Mesenteric fat pad (tissue), 1 donor: Measurements from ENCODE around the gene MRPL37. TPM values are rescaled to one million over a fixed set of nuclear protein-coding genes. Genes with fewer than 3 reads are reported as not detected.
"Not testable (repeated sequence)": the region's sequence is repeated elsewhere in the genome, so short reads cannot be mapped to it uniquely, and the experiment has no call there.

ENCODE experiments used
- DNase-seq: peaks from one replicate; pipeline ENCODE4 v3.0.0-alpha.2; 2020; ENCODE audit warnings: low spot score
- long read RNA-seq: library from polyadenylated mRNA; unstranded; transcript quantifications from one replicate; pipeline ENCODE4 v2.0.0, GENCODE V29; 2020
- total RNA-seq: library from RNA; stranded (reverse); fragmentation: NEBNext Ultra II Directional; extraction: Animal tissue kit (Norgen Biotek cat#: 25700); gene quantifications from one replicate; pipeline ENCODE4 v1.2.1, GENCODE V29; 2021
- donor health status: DM: yes; HTN: yes; CAD: no.

The MRPL37 gene
- 54.2 TPM for total RNA-seq
- long read RNA-seq, transcript MRPL37-202 (7 exons, 1,483 nt) = major isoform, 122 of 125 reads
- long read RNA-seq, partial matches to known transcripts = 0 of 125 reads
- long read RNA-seq, other reads (novel, unspliced or antisense) = 3 of 125 reads

DNA sequence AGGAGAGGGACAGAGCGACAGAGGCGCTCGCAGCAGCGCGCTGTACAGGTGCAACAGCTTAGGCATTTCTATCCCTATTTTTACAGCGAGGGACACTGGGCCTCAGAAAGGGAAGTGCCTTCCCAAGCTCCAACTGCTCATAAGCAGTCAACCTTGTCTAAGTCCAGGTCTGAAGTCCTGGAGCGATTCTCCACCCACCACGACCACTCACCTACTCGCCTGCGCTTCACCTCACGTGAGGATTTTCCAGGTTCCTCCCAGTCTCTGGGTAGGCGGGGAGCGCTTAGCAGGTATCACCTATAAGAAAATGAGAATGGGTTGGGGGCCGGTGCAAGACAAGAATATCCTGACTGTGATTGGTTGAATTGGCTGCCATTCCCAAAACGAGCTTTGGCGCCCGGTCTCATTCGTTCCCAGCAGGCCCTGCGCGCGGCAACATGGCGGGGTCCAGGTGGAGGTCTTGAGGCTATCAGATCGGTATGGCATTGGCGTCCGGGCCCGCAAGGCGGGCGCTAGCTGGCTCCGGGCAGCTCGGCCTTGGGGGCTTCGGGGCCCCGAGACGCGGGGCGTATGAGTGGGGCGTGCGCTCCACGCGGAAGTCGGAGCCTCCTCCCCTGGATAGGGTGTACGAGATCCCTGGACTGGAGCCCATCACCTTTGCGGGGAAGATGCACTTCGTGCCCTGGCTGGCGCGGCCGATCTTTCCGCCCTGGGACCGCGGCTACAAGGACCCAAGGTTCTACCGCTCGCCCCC is at the start of gene MRPL37, which contains the start of gene CYB5RL:
Gene MRPL37, plus strand, starts transcription at position 403 of the 754 bp plus-strand sequence. Its CDS starts 77 bp downstream, at position 480.
Gene CYB5RL, minus strand, starts transcription at position 266 of the 754 bp plus-strand sequence. CDS start 4,414 bp downstream, outside the sequence.
- peak; percentile 94 for DNase-seq

DNA sequence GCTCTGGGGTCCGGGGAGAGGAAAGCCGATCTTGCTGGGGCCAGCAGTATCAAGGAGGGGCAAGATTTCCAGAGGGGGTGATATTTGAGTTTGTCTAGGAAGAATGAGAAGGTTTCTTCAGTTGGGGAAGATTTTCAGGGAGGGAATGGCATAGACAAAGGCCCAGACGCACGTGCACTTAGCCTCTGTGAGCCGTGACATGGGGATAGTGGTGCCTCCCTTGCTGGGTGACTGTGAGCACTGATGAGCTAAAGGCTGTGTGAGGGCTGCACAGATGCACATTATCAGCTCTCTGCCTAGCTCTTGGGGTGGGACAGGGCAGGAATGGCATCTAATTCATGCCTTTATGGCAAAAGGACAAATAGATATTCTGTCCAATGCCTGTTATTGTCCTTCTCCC is 49.0 kb upstream of the MRPL37 start:
- DNase-seq = no peak

DNA sequence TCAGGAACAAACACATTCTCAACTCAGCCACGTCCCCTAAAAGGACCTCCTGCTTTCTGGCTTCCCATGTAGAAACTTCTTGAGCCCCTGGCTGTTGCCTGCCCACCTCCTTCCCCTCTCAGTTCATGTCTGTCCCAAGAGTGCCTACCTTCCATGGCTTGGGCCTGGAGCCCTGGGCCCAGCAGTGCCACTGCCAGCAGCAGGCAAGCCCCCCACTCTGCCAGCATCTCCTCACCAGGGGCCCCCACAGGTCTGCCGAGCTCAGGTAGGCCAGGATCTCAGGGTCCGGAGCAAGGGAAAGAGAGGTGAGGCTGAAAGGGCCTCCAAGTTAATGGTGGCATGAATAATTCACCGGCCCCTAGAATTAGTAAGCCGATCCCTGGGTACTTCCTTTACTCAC is 47.3 kb upstream of the MRPL37 start, which contains the start of gene CDCP2:
Gene CDCP2, minus strand, starts transcription at position 305 of the 400 bp plus-strand sequence. Its CDS starts 78 bp downstream, at position 227.
- DNase-seq = no peak

DNA sequence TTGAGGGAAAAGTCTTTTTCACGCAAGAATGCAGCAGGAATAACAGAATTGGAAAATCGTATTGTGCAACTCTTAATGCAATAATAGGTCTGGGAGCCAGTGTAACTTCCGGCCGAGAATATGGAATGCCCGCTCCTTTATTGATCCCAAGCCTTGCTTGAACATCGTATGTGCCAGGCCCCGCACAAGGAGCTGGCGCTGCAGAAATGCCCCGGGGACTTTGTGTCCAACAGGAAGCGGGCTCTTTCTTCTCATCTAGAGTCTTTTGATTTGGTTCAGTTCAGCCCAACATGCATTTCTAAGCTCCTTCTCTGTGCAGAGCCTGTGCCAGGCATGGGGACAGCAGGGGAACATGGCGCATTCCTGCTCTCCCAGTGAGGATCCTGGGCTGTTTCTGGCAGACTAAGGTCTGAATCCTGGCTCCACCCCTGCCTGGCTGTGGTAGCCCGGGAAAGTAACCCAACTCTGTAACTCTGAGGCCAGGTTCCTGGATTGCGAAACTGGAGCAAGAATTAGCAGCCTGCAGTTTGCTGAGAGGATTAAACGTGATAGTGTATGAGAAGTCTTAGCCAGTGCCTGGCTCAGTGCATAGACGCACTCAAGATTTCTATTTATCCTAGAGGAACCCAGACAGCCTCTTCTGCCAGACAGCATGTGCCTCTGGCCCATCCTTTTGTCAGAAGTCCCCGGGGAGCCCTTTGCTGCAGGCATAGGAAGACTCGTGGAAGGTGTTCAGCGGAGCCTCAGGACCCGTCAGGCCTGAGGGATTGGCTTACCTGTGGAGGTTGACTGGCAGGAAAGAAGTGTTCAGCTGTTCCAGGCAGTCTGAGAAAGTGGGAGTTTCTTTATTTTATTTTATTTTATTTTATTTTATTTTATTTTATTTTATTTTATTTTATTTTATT is 46.2 kb upstream of the MRPL37 start:
- no peak for DNase-seq

DNA sequence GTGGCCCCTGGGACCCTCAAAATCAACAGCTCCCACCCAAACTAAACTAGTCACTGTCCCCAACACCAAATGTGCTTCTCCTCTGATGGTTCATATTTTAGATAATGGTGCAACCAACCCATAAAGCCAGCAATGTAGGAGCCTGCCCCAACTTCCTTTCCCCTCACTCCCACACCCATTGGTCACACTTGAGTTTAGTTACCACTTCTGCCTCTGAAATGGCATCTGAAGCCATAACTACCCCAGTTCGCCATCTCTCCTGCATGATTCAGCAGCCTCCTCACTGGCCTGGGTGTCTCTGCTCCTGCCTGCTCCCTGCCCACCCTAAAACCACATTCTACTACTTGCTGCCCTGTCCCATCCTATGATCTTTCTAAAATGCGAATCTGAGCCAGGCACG is 43.8 kb upstream of the MRPL37 start:
- no peak for DNase-seq

DNA sequence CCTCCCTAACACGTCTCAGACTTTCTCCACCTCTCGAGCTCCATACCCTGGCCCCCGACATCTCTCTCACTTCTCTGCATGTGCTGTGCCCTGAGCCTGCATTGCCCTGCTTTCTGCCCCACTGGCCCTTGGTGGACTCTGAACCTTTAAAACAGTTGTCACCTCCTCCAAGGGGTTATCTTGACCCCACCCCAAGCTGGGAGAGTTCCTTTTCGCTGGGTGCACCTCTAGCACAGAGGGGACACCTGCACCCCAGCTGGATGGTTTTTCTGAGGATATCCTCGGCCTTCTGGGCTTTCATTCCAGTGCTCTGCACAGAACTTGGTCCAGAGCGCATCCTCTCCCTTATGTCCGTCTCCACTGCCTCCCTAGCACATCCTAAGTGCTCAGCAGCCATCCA is 43.0 kb upstream of the MRPL37 start:
- no peak for DNase-seq

DNA sequence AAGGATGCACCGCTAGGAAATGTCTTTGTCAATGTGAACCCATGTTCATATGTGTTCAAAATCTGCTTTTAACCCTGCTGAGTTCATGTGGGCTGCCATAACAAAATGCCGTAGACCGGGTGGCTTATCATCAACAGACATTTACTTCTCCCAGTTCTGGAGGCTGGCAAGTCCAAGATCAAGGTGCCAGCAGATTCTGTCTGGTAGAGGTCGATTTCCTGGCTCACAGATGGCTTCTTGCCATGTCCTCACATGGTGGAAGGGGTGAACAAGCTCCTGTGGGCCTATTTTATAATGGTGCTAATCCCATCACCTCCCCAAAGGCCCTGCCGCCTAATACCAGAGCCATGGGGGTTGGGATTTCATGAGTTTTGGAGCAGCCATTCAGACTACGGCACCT is 42.6 kb upstream of the MRPL37 start:
- DNase-seq = no peak

DNA sequence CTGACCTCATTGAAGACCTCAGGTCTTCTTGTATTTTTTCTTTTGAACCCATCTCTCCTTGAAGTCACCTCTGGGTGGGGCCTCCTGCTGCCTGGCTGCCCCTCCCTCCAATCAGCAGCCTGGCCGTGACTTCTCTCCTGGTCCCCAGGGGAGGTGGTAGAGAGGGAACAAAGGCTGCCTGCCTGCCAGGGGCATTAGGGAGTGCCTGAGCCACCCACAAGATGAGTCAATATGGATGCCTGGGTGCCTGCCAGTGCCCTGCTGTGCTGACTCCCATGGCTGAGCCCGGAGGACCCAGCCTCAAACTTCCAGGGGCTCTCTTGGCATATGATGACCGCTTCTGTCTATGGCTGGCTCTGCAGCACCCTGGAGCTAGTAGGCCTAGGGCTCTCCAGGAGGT is 41.9 kb upstream of the MRPL37 start:
- DNase-seq = no peak

DNA sequence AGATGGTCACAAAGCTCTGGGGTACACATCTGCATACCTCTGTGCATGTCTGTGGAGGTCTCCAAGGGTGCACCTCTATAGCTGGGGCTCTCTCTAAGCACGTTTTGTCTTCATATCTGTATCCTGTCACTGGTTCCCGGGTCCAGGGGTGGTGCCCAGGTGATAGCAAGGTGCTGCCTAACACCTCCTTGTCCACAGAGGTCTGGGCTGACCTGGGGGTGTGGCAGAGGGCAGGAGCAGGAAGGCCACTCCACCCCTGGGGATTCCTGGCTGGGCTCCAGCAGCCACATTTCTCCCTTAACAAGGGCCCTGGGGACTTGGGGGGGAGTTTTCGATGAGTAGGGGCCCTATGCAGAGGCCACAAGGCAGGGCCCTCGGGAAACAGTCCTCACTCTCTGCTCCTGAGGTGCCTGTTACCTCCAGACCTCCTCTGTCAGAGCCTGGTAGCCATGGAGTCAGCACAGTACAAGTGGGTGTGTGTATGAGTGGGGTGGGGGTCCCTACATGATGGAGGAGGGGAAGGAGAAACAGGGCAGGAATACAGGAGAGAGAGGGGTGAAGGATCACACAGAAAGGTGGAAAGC is 40.1 kb upstream of the MRPL37 start:
- no peak for DNase-seq

DNA sequence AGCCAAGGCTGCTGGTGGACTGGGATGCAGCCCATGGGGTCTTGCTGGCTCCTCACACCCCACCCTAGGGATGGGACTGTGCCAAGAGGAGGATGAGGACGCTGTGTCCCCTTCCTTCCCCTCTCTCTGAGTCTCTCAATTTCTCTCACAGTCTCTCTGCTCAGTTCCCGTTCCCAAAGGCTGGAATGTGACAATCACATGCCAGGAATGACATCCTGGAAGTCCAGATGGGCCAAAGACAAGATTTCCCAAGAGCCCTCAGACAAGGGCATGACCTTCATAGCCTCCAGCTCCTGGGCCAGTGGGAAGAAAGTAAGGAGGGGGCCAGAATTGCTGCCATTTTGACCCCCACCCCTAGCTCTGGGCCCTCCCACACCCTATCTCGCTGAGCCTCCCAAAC is 39.6 kb upstream of the MRPL37 start:
- no peak for DNase-seq

DNA sequence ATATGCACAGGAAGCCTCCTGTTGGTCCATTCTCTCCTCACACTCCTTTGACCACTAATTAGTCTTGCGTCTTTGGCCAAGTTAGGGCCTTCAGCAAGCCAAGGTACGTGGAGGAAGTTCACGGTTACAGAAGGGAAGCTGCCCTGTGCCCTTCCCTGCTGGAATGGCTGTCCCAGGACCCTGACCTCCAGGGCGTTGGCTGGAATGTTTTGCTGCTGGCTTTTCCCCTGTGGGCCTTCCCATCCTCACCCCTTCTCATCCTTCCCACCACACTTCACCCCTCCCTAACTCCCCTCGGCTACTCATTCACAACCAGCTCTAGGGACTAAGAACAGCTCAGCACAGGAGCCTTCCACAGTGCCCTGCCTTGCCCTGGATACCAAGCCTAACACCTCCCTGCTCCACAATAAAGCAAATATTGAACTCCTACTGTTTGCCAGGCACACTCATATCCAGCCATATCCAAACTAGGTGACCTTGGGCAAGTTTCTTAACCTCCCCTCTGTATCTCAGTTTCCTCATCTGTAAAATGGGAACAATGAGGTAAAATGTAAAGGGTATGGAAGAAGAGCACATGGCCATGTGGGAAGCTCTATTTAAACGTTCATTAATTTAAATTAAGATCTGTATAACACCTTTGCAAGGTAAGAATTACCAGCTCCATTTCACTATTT is 38.3 kb upstream of the MRPL37 start:
- no peak for DNase-seq

DNA sequence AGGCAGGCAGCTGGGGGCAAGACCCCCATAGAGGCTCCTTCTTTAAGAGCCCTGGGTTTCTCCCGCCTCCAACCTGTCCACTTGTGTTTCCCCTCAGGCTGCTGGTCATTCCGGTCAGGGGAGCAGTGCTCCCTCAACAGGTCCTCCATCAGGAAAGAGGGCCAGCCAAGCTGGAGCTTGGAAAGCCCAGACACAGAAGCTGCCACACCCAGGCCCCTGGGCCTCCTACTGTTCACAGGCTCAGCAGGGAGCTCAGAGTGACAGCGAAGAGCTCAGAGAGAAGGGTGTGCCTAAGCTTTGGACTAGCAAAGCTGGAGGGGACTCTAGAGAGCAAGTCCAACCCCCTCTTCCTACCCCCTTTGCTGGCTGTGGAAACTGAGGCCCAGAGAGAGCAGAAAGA is 36.9 kb upstream of the MRPL37 start:
- DNase-seq = no peak

DNA sequence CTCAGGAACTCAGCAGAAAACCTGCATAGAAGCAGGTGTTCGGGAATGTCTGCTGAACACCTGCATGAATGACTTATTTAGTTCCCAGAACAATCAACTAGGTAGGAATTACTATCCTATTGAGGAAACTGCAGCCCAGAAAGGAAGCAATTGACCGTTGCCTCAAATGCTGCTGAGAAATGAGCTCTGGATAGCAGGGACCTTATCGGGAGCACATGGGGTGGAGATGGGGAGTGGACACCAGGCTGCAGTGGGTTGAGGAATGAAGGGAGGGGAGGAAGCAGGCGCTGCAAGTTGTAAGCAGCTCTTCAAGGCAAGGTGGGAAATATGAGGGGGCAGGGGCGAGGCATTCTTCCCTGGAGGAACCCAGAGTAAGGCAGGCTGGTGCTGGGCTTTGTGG is 36.4 kb upstream of the MRPL37 start:
- DNase-seq = no peak

DNA sequence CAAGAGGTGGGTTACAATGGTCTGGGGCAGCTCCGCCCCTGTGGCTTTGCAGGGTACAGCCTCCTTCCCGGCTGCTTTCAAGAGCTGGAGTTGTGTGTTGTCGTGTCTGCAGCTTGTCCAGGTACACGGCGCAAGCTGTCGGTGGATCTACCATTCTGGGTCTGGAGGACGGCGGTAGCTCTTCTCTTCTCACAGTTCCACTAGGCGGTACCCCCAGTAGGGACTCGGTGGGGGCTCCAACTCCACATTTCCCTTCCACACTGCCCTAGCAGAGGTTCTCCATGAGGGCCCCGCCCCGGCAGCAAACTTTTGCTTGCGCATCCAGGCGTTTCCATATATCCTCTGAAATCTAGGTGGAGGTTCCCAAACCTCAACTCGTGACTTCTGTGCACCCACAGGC is 34.8 kb upstream of the MRPL37 start:
- DNase-seq = no peak

DNA sequence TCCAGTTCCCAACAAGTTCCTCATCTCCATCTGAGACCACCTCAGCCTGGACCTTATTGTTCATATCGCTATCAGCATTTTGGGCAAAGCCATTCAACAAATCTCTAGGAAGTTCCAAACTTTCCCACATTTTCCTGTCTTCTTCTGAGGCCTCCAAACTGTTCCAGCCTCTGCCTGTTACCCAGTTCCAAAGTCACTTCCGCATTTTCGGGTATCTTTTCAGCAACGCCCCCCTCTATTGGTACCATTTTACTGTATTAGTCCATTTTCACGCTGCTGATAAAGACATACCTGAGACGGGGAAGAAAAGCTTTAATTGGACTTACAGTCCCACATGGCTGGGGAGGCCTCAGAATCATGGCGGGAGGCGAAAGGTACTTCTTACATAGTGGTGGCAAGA is 33.6 kb upstream of the MRPL37 start:
- DNase-seq = not testable (repeated sequence)

DNA sequence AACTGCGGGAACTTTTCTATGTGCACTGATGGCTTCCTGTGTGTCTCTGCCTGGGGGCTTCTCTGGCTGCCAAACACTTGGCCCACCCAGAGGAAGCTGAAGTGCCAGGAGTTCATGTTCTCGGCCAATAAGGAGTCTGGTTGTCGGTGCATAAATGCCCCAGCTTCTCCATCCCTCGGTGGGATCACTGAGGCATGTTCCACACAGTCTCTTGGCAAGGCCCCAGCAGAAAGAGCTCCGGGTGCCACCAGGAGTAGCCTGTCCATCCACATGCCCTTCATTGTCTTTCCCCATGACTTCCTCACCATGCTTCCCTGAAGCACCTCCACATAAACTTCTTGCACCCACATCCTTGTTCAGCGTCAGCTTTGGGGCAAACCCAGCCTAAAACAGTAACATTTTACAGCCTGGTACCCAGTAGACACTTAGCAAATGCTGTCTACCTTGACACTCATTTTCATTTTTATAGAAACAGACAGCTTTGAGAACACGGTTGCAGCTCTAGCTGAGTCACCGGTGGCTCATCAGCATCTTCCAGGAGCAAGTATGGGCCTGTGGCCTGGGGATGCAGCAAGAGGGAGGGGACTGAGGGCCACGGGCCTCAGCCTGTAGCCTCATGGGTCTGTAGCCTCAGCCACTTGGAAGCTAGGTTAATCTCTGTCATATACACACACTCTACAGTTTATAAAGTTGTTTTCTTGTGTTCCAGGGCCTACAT is 32.4 kb upstream of the MRPL37 start:
- DNase-seq = no peak

DNA sequence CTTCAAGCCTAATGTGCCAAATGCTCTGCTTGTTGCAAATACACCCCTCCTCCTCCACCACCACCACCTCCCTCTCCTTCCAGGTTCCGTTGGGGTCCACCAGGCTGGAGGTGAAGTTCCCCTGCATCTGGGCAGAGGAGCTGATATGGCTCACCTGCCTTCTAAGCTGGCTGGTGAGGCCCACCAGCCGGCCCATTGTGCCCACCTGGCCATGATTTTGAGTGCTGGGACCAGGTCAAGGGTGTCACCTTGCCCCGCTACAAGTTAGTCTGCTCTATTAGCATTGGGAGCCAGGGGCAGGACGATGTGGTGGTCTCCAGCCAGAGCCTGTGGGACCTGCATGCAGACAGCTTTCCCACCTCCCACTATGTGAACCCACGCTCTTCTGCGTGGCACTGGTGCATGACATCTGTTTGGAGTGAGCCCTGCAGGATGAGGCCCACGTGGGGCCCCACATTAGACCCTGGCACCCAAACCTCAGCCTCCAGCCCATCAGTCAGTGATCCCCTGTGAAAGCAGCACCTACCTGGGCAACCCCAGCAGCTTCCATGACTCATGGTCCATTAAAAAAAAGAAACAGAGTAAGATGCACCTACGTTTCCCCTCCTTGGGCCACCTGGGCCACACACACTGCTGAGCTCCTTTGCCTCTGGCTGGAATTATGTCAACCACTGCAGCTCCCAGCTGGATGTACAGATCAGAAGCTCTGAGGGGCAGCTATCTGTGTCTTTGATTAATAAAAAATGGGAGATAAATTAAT is 31.6 kb upstream of the MRPL37 start:
- DNase-seq = no peak

DNA sequence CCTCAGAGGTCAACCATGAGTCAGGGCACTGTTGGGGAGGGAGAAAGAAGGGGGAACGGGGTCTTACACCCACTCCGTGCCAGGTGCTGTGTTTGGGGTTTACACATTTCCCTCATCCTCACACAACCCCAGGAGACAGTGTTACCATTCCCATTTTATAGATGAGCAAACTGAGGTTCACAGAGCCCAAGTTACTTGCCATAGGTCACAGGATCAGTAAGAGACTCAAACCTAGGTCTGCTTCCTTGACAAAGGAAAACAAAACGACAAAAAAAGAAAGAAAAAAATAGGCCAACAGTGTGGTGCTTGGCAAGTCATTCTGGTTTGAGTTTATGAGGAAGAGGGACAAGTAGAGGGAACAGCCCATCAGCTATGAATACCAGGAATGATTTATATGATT is 30.9 kb upstream of the MRPL37 start:
- DNase-seq = no peak

DNA sequence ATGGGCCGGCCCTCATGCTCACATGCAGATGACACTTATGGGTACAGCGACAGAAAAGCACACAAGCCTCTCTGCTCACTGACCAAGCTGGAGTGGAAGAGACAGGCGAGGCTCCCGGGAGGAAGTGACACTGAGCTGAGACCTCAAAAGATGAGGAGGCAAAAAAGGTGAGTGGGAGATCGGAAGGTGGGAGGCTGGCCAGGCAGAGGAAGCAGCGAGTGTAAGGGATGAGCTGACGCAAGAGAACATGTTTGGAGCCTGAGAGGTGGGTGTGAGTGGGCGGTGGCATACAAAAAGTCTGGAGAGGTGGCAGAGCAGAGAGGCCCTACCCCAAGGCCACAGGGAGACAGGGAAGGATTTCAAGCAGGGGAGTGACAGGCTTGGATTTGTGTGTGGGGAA is 29.0 kb upstream of the MRPL37 start:
- DNase-seq = no peak

DNA sequence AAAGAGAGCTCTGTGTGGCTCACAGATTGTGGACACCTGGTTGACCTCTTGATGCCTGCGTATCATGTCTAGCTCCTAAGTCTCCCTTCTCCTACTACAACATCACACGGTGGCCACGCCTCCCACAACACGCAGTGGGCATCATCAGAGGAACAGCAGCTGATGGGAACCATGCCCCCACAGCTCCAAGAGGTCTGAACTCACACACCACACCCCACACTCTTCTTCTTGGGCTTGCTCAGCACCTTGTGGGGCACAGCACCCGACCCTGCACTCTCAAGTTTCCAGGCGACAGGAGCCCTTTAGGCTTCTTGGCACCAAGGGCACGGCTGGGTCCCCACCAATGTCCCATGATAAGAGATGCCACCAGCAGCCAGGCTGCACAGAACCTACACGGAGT is 28.4 kb upstream of the MRPL37 start:
- DNase-seq = no peak
